Upper lobe of left lung (tissue), 4 donors: Measurements from ENCODE around the gene SYVN1.

ENCODE experiments used
- CTCF ChIP-seq, 6 experiments: fragments of 450-650 bp in 4 of 6; fragments of 200-600 bp in 2 of 6; sonication (generic) in 2 of 6; IDR thresholded peaks; one replicate each; pipeline ENCODE4 v1.5.1; 2016 to 2019; ENCODE audit warnings: antibody characterized with exemption in 6 of 6
- EP300 ChIP-seq, 4 donors: sonication (generic); formaldehyde crosslinking; IDR thresholded peaks; one replicate each; pipeline ENCODE4 v1.5.1; 2017; ENCODE audit warnings: antibody characterized with exemption in 4 of 4, control low read depth in 2 of 4
- POLR2A ChIP-seq, 4 donors: fragments of 450-650 bp; IDR thresholded peaks; one replicate each; pipeline ENCODE4 v1.5.1; 2016 to 2017; ENCODE audit warnings: antibody characterized with exemption in 4 of 4, mild to moderate bottlenecking in 2 of 4
- POLR2AphosphoS5 ChIP-seq, 2 donors: sonication (generic); formaldehyde crosslinking; IDR thresholded peaks; one replicate each; pipeline ENCODE4 v1.5.1; 2017; ENCODE audit warnings: antibody characterized with exemption in 2 of 2

- TF ChIP-seq CTCF (IDR thresholded peaks at IDR 0.05) (peak in 2 of 6 experiments; percentile 14 to 24), POLR2AphosphoS5 (IDR thresholded peaks at IDR 0.05) (peak; percentile 99), POLR2A (IDR thresholded peaks at IDR 0.05) (peak; percentile 77 to 97 (median 94)), EP300 (IDR thresholded peaks at IDR 0.05) (peak in 1 of 4 donors; percentile 75)
Measured at GRCh38 chr11:65134240-65134951, at the start of gene SYVN1.
